22Rv1 (cell line): ENCODE data around the gene RPP40.
A peak's percentile ranks its signal among the peaks of the same experiment; 100 is the strongest.
"Not testable (repeated sequence)": the region's sequence is repeated elsewhere in the genome, so short reads cannot be mapped to it uniquely, and the experiment has no call there.

Source experiments
- H3K27ac ChIP-seq: fragments of 450-650 bp; 2 replicates; pipeline ENCODE4 v1.5.1; 2017
- CTCF ChIP-seq: fragments of 450-650 bp; IDR thresholded peaks from 2 replicates; pipeline ENCODE4 v1.5.1; 2017; ENCODE audit warnings: mild to moderate bottlenecking
- ZFX ChIP-seq: fragments of 450-650 bp; IDR thresholded peaks from 2 replicates; pipeline ENCODE4 v1.6.1; 2017; ENCODE audit warnings: antibody characterized with exemption, borderline replicate concordance

Gene RPP40

DNA sequence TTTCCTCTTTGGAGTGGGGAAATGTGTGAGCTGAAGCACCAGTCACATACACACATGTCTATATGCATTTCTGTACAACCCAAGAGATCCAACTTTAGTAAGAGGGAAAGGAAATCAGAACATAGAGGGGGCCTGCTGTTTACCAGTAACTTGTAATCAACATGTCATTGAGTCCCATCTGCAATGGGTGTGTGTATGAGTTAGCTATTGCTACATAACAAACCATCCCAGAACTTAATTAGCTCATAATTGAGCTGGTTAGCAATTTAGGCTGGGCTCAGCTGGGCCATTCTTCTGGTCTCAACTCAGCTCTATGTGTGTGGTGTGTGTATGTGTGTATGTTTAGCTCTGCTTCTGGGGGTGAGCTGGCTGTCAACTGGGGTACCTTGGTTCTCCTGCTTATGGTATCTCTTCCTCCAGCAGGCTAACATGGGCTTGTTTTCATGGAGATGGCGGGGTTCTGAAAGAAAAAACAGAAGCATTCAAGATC is 10.3 kb upstream of the RPP40 start:
- no peak overlapping the region for H3K27ac ChIP-seq
- TF ChIP-seq ZFX (no peak), CTCF (no peak)

DNA sequence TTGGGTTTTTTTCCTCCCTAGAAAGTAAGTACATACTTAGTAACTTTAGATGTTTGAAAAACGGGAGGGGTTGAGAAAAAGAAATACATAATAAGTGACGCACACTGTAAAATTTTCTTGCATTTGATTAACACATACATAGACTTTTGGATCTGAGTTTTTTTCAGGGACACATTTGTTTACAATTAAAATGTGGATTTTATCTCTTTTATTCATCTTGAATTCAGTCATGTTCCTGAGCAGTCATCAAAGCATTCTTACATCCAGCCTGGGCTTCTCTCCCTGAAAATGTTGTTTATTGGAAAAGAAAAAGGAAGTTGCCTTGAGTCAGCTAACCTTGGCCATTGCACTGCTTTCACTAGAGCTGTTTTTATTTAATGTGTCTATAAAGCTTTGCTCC is 8.7 kb upstream of the RPP40 start:
- H3K27ac ChIP-seq: no peak overlapping the region
- TF ChIP-seq ZFX: no peak
- TF ChIP-seq CTCF: no peak

DNA sequence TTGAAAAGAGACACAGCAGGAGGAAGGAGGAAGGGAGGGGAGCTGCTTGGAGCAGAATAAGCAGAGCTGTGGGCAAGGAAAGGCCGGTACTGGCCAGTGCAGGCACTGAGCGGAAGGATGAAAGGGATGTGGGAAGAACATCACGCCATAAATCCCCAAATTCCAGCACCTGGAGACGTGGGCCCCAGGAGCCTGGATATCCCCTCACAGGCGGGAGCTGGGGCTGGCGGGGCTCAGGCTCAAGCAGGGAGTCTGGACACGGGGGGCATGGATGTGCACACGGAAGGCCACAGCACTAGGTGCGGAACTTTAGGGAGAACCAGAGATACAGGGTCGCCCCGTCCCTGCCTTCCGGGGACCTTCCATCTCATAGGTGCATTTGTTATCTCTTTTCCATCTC is 7.5 kb upstream of the RPP40 start:
- TF ChIP-seq ZFX (no peak), CTCF (no peak)

DNA sequence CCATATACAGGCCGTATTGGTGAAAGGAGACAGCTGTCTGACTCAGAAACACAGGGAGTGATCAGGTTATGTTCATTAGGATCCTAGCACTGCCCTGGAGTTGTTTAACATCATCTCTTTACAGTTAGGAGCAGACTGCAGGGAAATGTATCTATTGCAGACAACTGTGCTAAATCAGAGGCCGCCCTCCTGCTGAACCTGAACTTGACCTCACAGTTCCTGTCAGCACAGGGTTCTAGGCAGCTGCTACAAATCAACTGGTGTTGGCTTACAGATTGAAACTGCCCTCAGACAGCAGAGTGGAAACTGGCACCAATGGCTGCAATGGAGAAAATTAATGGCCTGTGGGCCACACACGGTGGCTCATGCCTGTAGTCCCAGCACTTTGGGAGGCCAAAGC is 3.7 kb upstream of the RPP40 start:
- H3K27ac ChIP-seq: no peak overlapping the region
- no peak for TF ChIP-seq CTCF
- TF ChIP-seq ZFX: no peak

More for the DNA sequence above, 7.5 kb upstream of the RPP40 start:
- H3K27ac ChIP-seq: no peak overlapping the region

GRCh38 chr6:5006222-5006621 is 2.4 kb upstream of the RPP40 start:
- TF ChIP-seq CTCF: no peak
- TF ChIP-seq ZFX: no peak
- H3K27ac ChIP-seq: no peak overlapping the region

GRCh38 chr6:5005038-5005433 is 1.2 kb upstream of the RPP40 start:
- H3K27ac ChIP-seq: not testable (repeated sequence)

GRCh38 chr6:5004373-5005037 is 668 bp upstream of the RPP40 start:
- H3K27ac ChIP-seq: peak overlapping the region; percentile 71

More at GRCh38 chr6:5004373-5005037, 668 bp upstream of the RPP40 start:
- TF ChIP-seq ZFX (no peak), CTCF (no peak)
